Measurements from ENCODE around the gene AGXT2. TPM values are rescaled to one million over a fixed set of nuclear protein-coding genes. Genes with fewer than 3 reads are reported as not detected.

AGXT2 gene
- total and polyA plus RNA-seq, 12 donors, result 0.06 to 0.11 TPM; not detected in 10

DNA sequence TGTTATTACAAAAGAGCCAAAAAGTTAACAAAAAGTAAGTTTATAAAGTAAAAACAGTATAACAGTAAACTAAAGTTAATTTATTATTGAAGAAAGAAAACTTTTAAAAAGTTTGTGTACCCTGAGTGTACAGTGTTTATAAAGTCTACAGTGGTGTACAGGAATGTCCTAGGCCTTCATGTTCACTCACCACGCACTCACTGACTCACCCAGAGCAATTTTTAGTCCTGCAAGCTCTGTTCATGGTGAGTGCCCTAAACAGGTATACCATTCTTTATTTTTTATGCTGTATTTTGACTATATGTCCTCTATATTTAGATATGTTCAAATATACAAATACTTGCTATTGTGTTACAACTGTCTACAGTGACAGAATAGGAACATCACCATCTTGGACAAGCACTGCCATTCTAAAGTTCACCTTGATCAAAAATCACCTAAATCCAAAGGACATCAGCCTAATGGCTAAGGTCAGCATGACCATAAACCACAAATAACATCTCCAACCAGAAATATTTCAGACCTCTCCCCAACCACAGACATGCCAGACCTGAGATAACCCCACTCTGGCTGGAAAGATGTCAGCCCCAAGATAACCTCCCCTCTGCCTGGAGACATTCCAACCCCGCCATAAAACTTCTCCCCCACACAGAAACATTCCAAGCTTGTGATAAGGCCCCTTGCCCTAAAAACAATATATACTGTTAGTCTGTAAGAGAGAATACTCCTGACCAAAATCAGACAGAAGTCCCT, 56.1 kb downstream of the AGXT2 start:
- TF ChIP-seq, protein P1, sequence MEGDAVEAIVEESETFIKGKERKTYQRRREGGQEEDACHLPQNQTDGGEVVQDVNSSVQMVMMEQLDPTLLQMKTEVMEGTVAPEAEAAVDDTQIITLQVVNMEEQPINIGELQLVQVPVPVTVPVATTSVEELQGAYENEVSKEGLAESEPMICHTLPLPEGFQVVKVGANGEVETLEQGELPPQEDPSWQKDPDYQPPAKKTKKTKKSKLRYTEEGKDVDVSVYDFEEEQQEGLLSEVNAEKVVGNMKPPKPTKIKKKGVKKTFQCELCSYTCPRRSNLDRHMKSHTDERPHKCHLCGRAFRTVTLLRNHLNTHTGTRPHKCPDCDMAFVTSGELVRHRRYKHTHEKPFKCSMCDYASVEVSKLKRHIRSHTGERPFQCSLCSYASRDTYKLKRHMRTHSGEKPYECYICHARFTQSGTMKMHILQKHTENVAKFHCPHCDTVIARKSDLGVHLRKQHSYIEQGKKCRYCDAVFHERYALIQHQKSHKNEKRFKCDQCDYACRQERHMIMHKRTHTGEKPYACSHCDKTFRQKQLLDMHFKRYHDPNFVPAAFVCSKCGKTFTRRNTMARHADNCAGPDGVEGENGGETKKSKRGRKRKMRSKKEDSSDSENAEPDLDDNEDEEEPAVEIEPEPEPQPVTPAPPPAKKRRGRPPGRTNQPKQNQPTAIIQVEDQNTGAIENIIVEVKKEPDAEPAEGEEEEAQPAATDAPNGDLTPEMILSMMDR (IDR thresholded peaks at IDR 0.05), result no peak
- no peak for TF ChIP-seq POLR2A (IDR thresholded peaks at IDR 0.05)
- H3K9me3 ChIP-seq (replicated peaks in 1 of 3), result no peaks in the 10 kb centered on the region
- H3K4me3 ChIP-seq, result no peak overlapping the region
- no peak overlapping the region for H3K27ac ChIP-seq
- intact Hi-C loops (cut with DNase I), result no loop called here
- H3K36me3 ChIP-seq (replicated peaks in 1 of 2), result no peaks in the 10 kb centered on the region
- no peaks in the 10 kb centered on the region for H3K4me1 ChIP-seq (replicated peaks in 1 of 2)
- DNase-seq, result no peak
- peaks cover 2% of the 10 kb centered on the region for H3K27me3 ChIP-seq
- WGBS, 4 donors, result 68 to 85% (median 79%) methylated on average over 2 of the region's 2 CpGs

DNA sequence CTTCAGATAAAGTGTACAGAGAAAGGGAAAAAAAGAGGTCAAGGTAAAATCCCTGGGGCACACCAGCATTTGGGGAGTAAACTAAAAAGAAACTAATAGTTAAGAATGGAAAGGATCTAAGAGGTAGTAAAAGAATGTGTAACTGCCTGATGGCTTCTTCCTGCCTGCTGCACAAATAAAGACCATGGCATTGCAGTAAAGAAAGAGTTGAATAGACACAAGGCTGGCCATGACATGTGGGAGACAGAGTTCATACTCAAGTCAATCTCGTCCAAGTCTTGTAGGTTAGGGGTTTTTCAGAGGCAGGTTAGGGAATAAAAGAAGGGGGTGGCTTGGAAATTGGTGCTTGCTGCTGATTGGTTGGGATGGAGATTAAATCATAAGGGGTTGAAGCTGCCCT, 60.8 kb downstream of the AGXT2 start:
- Histone ChIP-seq H3K36me3 (replicated peaks in 1 of 2) (no peaks in the 10 kb centered on the region), H3K27me3 (no peaks in the 10 kb centered on the region), H3K27ac (no peak overlapping the region), H3K4me1 (replicated peaks in 1 of 2) (no peaks in the 10 kb centered on the region), H3K4me3 (no peak overlapping the region), H3K9me3 (replicated peaks in 1 of 3) (no peaks in the 10 kb centered on the region)
- TF ChIP-seq POLR2A (IDR thresholded peaks at IDR 0.05), result no peak
- TF ChIP-seq, protein P1 (IDR thresholded peaks at IDR 0.05), result no peak
- WGBS, 4 donors, result 72 to 100% (median 86%) methylated on average over 1 of the region's 1 CpG
- intact Hi-C loops (cut with DNase I), result no loop called here
- no peak for DNase-seq

DNA sequence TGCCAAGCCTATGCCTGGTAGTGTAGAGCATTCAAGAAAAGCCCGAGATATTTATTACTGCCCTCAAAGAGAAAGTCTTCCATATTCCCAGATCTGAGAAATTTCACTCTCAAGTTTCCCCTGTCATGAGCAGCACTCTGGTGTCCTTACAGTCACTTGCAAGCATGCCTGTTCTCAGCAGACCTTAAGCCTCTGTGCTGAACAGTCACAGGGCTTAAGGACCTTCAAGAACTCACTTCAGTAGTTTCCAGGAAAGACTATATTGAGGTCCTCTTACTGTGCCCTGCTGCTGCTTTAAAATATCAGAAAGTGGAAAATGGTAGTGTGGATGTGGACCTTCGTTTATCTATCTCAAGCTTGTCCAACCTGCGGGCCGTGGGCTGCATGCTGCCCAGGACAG, 64.9 kb downstream of the AGXT2 start:
- intact Hi-C loops (cut with DNase I), result no loop called here
- no peaks in the 10 kb centered on the region for H3K4me1 ChIP-seq (replicated peaks in 1 of 2)
- no peaks in the 10 kb centered on the region for H3K9me3 ChIP-seq (replicated peaks in 1 of 3)
- H3K27ac ChIP-seq, result no peak overlapping the region
- no peak overlapping the region for H3K4me3 ChIP-seq
- WGBS, 4 donors, result 83 to 91% (median 87%) methylated on average over 4 of the region's 4 CpGs
- TF ChIP-seq, protein P1 (IDR thresholded peaks at IDR 0.05), result no peak
- TF ChIP-seq POLR2A (IDR thresholded peaks at IDR 0.05), result no peak
- no peak for DNase-seq
- H3K36me3 ChIP-seq (replicated peaks in 1 of 2), result no peaks in the 10 kb centered on the region
- H3K27me3 ChIP-seq, result no peaks in the 10 kb centered on the region

DNA sequence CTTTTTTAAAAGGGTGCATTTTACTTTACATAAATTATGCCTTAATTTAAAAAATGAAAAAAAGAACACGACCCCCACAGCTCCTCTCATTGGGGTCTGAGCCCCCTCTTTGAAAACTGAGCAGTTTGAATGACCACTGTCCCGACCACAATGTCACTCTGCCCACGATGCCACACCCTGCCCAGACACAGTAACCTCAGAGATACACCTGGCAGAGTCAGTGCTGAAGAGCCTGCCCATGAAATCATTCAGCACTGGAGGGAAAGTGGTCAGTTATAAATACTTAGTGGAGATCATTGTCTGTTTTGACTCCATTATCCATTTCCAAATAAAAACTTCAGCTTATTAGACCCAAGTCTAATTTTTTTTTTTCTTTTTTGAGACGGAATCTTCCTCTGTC, 69.1 kb downstream of the AGXT2 start:
- no peak for DNase-seq

More for the DNA sequence above, 69.1 kb downstream of the AGXT2 start:
- WGBS, 4 donors, result 59 to 71% (median 66%) methylated on average over 4 of the region's 4 CpGs
- TF ChIP-seq POLR2A (IDR thresholded peaks at IDR 0.05), result no peak
- TF ChIP-seq, protein P1 (IDR thresholded peaks at IDR 0.05), result no peak
- H3K4me1 ChIP-seq (replicated peaks in 1 of 2), result no peaks in the 10 kb centered on the region
- no peaks in the 10 kb centered on the region for H3K27me3 ChIP-seq
- no peaks in the 10 kb centered on the region for H3K9me3 ChIP-seq (replicated peaks in 1 of 3)
- no peak overlapping the region for H3K27ac ChIP-seq
- H3K36me3 ChIP-seq (replicated peaks in 1 of 2), result no peaks in the 10 kb centered on the region
- intact Hi-C loops (cut with DNase I), result no loop called here
- no peak overlapping the region for H3K4me3 ChIP-seq

All from adrenal gland (tissue), 12 donors.